AG04450 (cell line): ENCODE data around the gene CNGB1. TPM values are rescaled to one million over a fixed set of nuclear protein-coding genes. Genes with fewer than 3 reads are reported as not detected.

Experiments used
- CTCF ChIA-PET: fragments of 300-600, 350-600 bp; formaldehyde crosslinking; extraction: SDS; loops from one replicate; lab custom pipeline; 2022; ENCODE audit warnings: antibody characterized with exemption, inconsistent platforms; lab: Charles Lee
- POLR2A ChIA-PET: fragments of 350-600 bp; formaldehyde crosslinking; extraction: SDS; loops from one replicate; lab custom pipeline; 2021; ENCODE audit warnings: antibody characterized with exemption, inconsistent platforms; lab: Yijun Ruan, JAX
- DNase-seq: peaks from one replicate; pipeline ENCODE4 v3.0.0-alpha.2; 2011; ENCODE audit warnings: low read depth, low spot score
- H3K27ac ChIP-seq: one replicate; pipeline ENCODE4 v1.5.1; 2012; ENCODE audit warnings: low read depth, low read length, control low read depth
- H3K27me3 ChIP-seq: one replicate; pipeline ENCODE4 v1.6.0; 2012; ENCODE audit warnings: low read length; ENCODE audit not compliant: control insufficient read depth, insufficient read depth
- H3K4me3 ChIP-seq: 2 replicates; pipeline ENCODE4 v1.5.1; 2011; ENCODE audit warnings: mild to moderate bottlenecking, low read depth, low read length, control low read depth
- H3K9me3 ChIP-seq: 2 replicates; pipeline ENCODE4 v1.5.1; 2012; ENCODE audit warnings: low read length; ENCODE audit not compliant: control insufficient read depth, insufficient read depth
- CTCF ChIP-seq: IDR thresholded peaks from 2 replicates; pipeline ENCODE4 v1.5.1; 2011; ENCODE audit warnings: low read depth, low read length, control low read depth, inconsistent platforms
- polyA plus RNA-seq: library from polyadenylated mRNA; depleted of rRNA; stranded (reverse); fragments of >200 nt; gene quantifications from 2 replicates; pipeline ENCODE4 v1.2.3, GENCODE V29; 2011

The CNGB1 gene
- polyA plus RNA-seq, 1 experiment = not detected

GRCh38 chr16:57889960-57890751 is 80.8 kb downstream of the CNGB1 start:
- Histone ChIP-seq H3K9me3 (no peaks in the 10 kb centered on the region; the same call in none of the 2 replicates), H3K4me3 (no peak overlapping the region), H3K27ac (no peak overlapping the region), H3K27me3 (peaks cover 19% of the 10 kb centered on the region)
- CTCF ChIA-PET = interaction anchor here (0.6 to 2.3 kb wide), 5 partner anchors 9 to 155 kb away, joined by 3 to 10 read pairs (median 5); no protein-coding TSS in a partner anchor
- POLR2A ChIA-PET = interaction anchor here (0.6 kb wide), 1 partner anchor 85 kb away, joined by 4 read pairs; no protein-coding TSS in a partner anchor
- no peak for DNase-seq
- no peak for TF ChIP-seq CTCF

- Histone ChIP-seq H3K27me3 (peaks cover 25% of the 10 kb centered on the region), H3K4me3 (no peak overlapping the region), H3K9me3 (no peaks in the 10 kb centered on the region; the same call in none of the 2 replicates), H3K27ac (no peak overlapping the region)
- no peak for DNase-seq
- POLR2A ChIA-PET = no interaction called here
- CTCF ChIA-PET = interaction anchor here (1.8 to 2.3 kb wide), 2 partner anchors 9 to 11 kb away, joined by 6 to 10 read pairs; no protein-coding TSS in a partner anchor
- no peak for TF ChIP-seq CTCF
These were observed 81.4 kb downstream of the CNGB1 start for GRCh38 chr16:57889522-57889921.

GRCh38 chr16:57889111-57889510 is 81.8 kb downstream of the CNGB1 start:
- H3K27me3 ChIP-seq = peaks cover 30% of the 10 kb centered on the region
- no peak overlapping the region for H3K4me3 ChIP-seq
- no peak for DNase-seq
- no peak for TF ChIP-seq CTCF
- H3K27ac ChIP-seq = no peak overlapping the region
- H3K9me3 ChIP-seq = no peaks in the 10 kb centered on the region; the same call in 1 of the 2 replicates
- CTCF ChIA-PET = interaction anchor here (2.3 kb wide), 1 partner anchor 10 kb away, joined by 10 read pairs; no protein-coding TSS in a partner anchor
- POLR2A ChIA-PET = no interaction called here

GRCh38 chr16:57888128-57888527 is 82.8 kb downstream of the CNGB1 start:
- ChIA-PET CTCF (no interaction called here), POLR2A (no interaction called here)
- Histone ChIP-seq H3K27ac (no peak overlapping the region), H3K27me3 (peaks cover 39% of the 10 kb centered on the region), H3K4me3 (no peak overlapping the region), H3K9me3 (no peaks in the 10 kb centered on the region; the same call in 1 of the 2 replicates)
- no peak for TF ChIP-seq CTCF
- DNase-seq = no peak

- no peak overlapping the region for H3K27ac ChIP-seq
- H3K4me3 ChIP-seq = no peak overlapping the region
- no peaks in the 10 kb centered on the region; the same call in 1 of the 2 replicates for H3K9me3 ChIP-seq
- ChIA-PET CTCF (no interaction called here), POLR2A (no interaction called here)
- DNase-seq = no peak
- TF ChIP-seq CTCF = no peak
- H3K27me3 ChIP-seq = peaks cover 44% of the 10 kb centered on the region
These were observed 83.2 kb downstream of the CNGB1 start for GRCh38 chr16:57887711-57888110.
